GM12875 (cell line): ENCODE measurements around the gene PGAM1.
A peak's percentile ranks its signal among the peaks of the same experiment; 100 is the strongest.

Source experiments
- H3K4me3 ChIP-seq: one replicate; pipeline ENCODE4 v1.5.1; 2011; ENCODE audit warnings: low read depth, low read length, control low read depth
- CTCF ChIP-seq: IDR thresholded peaks from 2 replicates; pipeline ENCODE4 v1.5.1; 2011; ENCODE audit warnings: low read depth, mild to moderate bottlenecking, control low read depth, inconsistent platforms, low read length, moderate library complexity, borderline replicate concordance; ENCODE audit not compliant: insufficient read depth

The PGAM1 gene

GRCh38 chr10:97445722-97446639, 20.0 kb downstream of the PGAM1 start, which contains the start of the genes EXOSC1 and ZDHHC16:
Gene EXOSC1, minus strand, starts transcription at chr10:97446006. Its CDS starts 21 bp downstream, at chr10:97445985.
Gene ZDHHC16, plus strand, starts transcription at chr10:97446175. Its CDS starts 5,501 bp downstream, at chr10:97451676.
- H3K4me3 ChIP-seq: peak within 1 kb of the TSS; percentile 98
- no peak for TF ChIP-seq CTCF

- TF ChIP-seq CTCF: no peak
- H3K4me3 ChIP-seq: no peak overlapping the region
Observed at GRCh38 chr10:97450828-97451227, 24.8 kb downstream of the PGAM1 start.

- H3K4me3 ChIP-seq: no peak overlapping the region
- no peak for TF ChIP-seq CTCF
Observed at GRCh38 chr10:97451605-97452004, 25.6 kb downstream of the PGAM1 start.

GRCh38 chr10:97452352-97452751, 26.4 kb downstream of the PGAM1 start:
- H3K4me3 ChIP-seq: no peak overlapping the region
- no peak for TF ChIP-seq CTCF

- H3K4me3 ChIP-seq: no peak overlapping the region
- TF ChIP-seq CTCF: no peak
Observed at GRCh38 chr10:97454330-97455036, 28.5 kb downstream of the PGAM1 start.

- no peak for TF ChIP-seq CTCF
- H3K4me3 ChIP-seq: no peak overlapping the region
Observed at GRCh38 chr10:97456034-97456685, 30.2 kb downstream of the PGAM1 start.
